ENCODE data around the gene ATP6V0A4.
"Not testable (repeated sequence)": the region's sequence is repeated elsewhere in the genome, so short reads cannot be mapped to it uniquely, and the experiment has no call there.

ATP6V0A4 gene

DNA sequence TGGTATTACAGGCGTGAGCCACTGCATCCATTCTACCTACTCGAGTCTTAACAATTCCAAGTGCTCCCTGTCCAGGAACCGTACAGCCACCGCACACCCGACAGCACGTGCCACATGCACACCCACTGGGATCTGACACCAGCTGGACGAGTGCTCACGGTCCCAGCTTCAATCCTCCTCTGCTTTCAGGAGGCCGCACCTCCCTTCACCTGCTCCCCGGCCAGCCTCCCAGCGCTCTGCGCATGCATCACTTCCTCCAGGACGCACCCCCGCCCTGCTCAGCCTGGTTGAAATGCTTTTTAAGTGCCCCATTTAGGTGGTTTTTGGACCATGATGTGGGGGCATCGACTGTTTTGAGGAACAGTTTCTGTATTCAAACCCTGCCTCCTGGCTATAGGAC is 47.5 kb downstream of the ATP6V0A4 start:
- DNase-seq (ENCODE audit: low read depth) = no peak

GRCh38 chr7:138749960-138750359 is 48.0 kb downstream of the ATP6V0A4 start:
- DNase-seq (ENCODE audit: low read depth) = no peak

- no peak for DNase-seq (ENCODE audit: low read depth)
Observed at GRCh38 chr7:138748666-138749065, 49.3 kb downstream of the ATP6V0A4 start.

DNA sequence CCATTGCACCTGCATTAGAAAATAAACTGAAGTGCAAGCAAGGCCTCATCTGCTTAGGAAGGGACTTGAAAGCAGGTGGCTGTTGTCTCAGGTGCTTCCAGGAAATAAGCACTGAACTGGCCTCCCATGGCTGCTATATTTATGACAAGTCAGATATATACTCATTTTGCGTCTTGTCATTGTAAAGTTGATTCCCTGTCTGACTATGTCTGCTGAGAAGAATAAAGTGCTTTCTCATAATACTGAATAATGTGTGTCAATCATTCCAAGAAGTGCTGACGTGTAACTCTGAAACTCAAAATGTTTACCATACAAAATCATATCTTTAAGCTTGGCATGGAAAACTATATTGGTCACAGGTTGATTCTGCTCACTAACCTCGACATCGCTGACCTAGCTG is 51.9 kb downstream of the ATP6V0A4 start:
- no peak for DNase-seq (ENCODE audit: low read depth)

- no peak for DNase-seq (ENCODE audit: low read depth)
Observed at GRCh38 chr7:138745189-138745588, 52.8 kb downstream of the ATP6V0A4 start.

DNA sequence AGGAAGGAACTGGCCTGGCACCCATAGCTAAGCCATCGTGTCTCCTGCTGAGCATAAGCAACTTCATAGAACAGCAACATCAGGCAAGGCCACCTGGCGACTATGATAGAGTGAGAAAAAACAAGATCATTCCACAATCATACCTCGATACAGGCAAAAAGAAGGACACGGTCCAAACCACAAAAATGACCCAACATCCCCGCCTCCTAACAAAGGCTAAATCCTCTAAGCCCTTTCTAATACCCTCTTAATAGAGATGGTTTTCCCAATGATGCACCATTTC is 56.6 kb downstream of the ATP6V0A4 start:
- no peak for DNase-seq (ENCODE audit: low read depth)

DNA sequence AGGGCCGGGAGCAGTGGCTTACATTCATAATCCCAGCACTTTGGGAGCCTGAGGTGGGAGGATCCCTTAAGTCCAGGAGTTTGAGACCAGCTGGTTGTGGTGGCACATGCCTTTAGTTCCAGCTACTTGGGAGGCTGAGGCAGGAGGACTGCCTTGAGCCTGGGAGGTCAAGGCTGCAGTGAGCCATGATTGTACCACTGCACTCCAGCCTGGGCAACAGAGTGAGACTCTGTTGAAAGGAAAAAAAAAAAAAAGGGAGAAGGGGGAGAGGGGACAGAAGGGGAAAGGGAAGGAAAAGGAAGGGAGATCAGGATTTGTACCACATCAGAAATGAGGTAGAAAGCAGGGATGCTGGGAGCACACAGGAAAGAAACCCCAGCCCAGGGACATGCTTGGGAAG is 58.1 kb downstream of the ATP6V0A4 start:
- DNase-seq (ENCODE audit: low read depth) = no peak

DNA sequence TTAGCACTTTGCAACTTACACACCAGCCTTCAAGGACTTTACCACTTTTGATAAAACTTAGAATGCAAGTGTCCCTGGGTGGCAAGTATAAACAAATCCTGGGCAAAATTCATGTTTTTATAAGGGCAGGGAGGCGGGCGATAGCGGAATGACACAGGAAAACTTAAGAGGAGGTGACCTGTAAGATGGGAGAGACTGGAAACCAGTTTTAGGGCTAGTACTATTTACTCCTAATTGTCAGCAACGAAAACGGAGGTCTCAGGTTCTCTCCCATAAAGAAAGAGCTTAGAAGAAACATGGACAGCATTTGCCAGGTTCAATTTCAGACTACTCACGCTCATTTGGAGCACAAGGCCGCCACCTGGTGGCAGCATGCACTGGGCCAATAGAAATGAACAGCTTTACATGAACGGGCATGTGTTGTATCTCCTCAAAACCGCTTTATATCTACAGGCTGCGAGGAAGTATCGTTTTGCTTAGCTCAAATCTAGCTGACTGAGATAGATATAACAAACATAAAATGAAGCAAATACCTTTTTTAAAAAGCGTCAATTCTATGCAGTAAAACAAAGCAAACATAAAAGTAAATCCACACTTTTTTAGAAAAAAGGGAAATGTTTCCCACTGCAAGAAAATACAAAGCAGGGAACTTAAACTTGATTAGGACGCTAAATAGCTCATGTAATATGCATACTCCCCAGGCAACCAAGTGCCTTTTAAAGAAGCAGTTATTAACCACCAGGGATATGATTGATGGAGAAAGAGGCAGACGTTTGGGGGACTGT is 59.3 kb downstream of the ATP6V0A4 start:
- peak; percentile 85 for DNase-seq (ENCODE audit: low read depth)

DNA sequence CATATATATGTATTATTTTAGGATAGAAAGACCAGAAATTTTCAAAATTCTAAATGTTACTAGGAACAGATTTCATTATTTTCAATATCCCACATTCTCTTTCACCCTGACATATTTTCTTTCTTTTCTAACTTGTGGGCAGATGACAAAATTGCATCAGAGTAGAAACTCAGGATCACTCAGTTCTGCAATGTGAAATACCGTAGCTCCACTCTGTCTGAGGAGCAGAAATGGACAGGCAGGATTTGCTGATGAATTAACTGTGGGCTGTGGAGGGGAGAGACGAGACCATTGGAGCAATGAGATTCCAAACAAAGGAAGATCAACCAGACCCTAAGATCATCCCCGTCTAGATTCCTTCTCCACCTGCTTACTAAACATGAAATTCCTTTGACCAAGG is 59.9 kb downstream of the ATP6V0A4 start:
- no peak for DNase-seq (ENCODE audit: low read depth)

DNA sequence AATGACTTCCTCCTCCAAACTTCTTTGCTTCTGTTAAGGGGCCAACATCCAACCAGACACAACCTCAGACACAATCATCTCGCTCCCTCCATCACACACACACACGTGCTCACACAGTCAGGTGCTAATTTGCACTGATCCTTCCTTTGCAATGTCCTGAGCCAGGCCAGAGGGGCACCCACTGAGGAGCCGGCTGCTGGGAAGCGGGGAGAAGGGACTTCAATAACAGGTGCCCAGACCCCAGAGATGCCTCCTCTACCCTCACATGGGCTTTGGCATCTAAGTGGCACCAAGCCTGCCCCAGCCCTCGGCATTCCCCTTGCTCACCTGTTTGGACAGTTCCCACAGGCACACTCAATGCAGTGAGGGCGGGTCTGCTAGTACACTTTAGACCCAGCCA is 62.6 kb downstream of the ATP6V0A4 start:
- DNase-seq (ENCODE audit: low read depth) = no peak

DNA sequence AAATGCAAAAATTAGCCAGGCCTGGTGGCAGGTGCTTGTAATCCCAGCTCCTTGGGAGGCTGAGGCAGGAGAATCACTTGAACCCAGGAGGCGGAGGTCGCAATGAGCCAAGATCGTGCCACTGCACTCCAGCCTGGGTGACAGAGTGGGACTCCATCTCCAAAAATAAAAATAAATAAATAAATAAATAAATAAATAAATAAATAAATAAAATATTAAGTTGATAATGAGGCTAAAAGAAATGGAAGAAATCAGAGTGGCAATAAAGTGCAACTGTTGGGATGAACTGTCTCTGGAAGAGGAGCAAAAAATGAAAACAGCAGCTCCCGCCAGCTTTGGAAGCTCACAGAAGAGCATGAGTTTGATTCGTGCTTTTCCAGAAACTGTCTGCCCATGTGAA is 66.3 kb downstream of the ATP6V0A4 start:
- DNase-seq (ENCODE audit: low read depth) = not testable (repeated sequence)

- DNase-seq (ENCODE audit: low read depth) = no peak
Observed at GRCh38 chr7:138729444-138729843, 68.6 kb downstream of the ATP6V0A4 start.

DNA sequence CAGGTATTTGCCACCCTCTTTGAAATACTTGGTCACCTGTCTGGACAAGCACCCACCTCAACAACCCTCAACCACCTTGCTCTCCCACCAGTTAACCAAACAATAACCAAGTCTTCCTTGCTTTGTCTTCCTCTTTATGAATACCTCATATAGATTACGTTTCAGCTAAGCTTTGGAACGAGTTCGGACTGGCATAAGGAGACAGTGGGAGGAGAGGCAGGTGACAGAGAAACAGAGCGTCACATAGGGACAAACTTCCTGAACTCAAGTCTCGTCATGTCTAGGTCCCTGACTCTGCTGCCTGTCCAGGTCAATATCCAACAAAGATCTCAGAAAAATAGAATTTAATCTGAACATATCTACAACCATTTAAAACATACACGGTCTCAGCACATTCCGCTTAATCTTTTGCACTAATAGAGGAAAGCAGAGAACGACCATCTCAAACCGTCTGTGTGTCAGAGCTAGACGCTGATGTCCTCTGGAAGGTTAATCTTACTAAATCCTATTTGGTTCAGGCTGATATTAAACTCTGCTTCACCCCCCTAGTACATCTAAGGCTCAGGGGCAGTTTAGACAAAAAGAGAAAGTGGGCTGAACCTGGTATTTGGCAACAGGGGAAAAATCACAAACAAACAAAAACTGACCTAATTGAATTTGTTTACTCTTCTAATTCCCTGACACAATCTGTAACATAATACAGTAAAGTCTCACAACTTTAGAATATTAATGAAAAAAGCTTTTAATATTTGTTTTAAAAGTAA is 70.5 kb downstream of the ATP6V0A4 start:
- no peak for DNase-seq (ENCODE audit: low read depth)

- DNase-seq (ENCODE audit: low read depth) = no peak
Observed at GRCh38 chr7:138726288-138726687, 71.7 kb downstream of the ATP6V0A4 start.

- no peak for DNase-seq (ENCODE audit: low read depth)
Observed at GRCh38 chr7:138720286-138720685, 77.7 kb downstream of the ATP6V0A4 start.

DNA sequence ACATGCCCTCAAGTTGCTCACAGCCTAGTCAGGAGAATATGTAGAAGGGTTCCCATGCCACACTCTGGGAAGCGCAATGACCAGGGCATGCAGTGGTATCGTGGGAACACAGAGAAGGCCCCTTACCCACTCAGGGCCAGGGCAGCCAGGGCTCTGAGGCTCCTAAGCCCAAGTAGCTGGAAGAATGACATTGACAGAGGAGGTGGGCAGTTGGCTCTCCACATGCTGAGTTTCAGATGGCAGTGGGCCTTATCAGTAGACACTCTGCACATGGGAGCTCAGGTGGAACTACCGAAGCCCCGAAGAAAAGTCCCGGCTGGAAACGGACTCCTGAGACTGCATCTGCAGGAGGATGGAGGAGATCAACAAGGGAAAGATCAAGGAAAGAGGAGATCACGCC is 81.1 kb downstream of the ATP6V0A4 start:
- DNase-seq (ENCODE audit: low read depth) = no peak

GRCh38 chr7:138713191-138713590 is 84.8 kb downstream of the ATP6V0A4 start:
- DNase-seq (ENCODE audit: low read depth) = no peak

- no peak for DNase-seq (ENCODE audit: low read depth)
Observed at GRCh38 chr7:138712652-138713051, 85.3 kb downstream of the ATP6V0A4 start.

DNA sequence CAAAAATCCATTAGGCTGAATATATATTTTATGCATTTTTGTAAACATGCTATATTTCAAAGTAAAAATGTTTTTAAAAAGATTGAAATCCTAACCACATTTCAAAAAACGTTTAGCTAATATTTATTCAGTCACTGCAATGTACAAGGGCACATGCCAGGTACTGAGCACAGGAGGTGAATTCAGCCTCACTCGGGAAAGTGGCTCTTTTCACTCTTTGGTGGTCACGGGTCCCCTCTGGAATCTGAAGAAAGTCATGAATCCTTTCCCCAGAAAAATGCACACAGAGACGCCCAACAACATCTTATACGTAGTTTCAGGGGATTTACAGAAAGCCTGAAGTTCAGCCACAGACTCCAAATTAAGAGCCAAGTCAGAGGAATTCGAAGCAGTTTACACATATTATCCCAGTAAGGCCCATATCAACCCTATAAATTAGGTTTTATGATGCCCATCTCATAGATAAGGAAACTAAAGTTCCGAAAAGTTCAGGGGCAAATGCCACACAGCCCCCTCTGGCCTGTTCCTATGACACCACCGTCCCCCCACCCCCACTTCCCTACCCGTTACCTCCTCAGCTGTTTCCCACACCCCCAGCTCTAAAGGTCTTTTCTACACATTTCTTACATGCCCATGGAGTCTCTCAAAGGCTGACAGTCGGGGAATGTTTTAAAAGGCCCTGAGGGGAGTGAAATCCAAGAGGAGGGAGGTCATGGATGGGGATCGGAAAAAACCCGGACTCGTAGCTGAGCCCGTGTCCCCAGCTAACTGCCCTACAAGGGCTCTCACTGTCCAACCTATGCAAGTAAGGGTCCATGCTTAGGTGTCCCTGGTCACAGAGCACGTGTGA is 87.2 kb downstream of the ATP6V0A4 start:
- DNase-seq (ENCODE audit: low read depth) = no peak

- DNase-seq (ENCODE audit: low read depth) = no peak
Observed at GRCh38 chr7:138705167-138705566, 92.8 kb downstream of the ATP6V0A4 start.

GRCh38 chr7:138701537-138701923 is 96.5 kb downstream of the ATP6V0A4 start:
- no peak for DNase-seq (ENCODE audit: low read depth)

GRCh38 chr7:138700857-138701536 is 97.0 kb downstream of the ATP6V0A4 start, which contains the start of gene SVOPL:
TSS of gene SVOPL (minus strand) at chr7:138701362. CDS start at chr7:138679045, 22,317 bp downstream.
- DNase-seq (ENCODE audit: low read depth) = no peak
